HG03103 (cell line): ENCODE measurements around the gene SPRR2E.
"Not testable (repeated sequence)": the region's sequence is repeated elsewhere in the genome, so short reads cannot be mapped to it uniquely, and the experiment has no call there.

Experiments
- ATAC-seq: cut with Tn5 transposase; IDR thresholded peaks from one replicate; pipeline ENCODE4 v1.9.1; 2021; ENCODE audit warnings: low read depth; ENCODE audit not compliant: unreplicated experiment

Gene SPRR2E

DNA sequence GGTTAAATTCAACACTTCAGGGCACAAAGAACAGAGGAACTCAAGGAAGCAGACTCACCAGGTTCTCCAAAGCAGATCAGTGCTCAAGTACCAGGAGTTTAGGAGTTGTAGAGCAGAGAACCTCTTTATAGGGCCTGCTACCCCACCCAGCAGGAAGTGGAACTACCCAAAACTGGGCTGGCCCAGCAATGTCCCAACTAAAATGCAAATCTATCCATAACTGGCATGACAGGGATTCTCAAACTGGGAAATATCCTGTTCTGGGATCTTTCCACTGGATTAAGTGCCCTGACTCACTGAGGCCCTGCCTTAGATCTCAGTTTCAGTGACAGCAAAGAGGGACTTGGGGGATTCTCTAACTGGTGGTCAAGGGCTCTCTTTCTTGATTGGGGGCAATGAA is at the start of gene SPRR2E:
SPRR2E (minus strand) TSS at position 101 of the 400 bp plus-strand sequence. CDS start 775 bp downstream, outside the sequence.
- ATAC-seq: no peak

DNA sequence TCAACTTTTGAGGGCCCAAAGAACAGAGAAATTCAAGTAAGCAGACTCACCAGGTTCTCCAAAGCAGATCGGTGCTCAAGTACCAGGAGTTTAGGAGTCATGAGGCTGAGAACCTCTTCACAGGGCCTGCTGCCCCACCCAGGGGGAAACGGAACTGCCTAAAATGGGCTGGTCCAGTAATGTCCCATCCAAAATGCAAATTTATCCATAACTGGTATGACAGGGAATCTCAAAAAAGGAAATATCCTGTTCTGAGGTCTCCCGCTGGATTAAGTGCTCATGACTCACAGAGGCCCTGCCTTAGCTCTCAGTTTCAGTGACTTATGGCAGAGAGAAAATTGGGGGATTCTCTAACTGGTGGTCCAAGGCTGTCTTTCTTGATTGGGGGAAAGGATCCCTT is 47.1 kb upstream of the SPRR2E start:
- ATAC-seq: no peak

DNA sequence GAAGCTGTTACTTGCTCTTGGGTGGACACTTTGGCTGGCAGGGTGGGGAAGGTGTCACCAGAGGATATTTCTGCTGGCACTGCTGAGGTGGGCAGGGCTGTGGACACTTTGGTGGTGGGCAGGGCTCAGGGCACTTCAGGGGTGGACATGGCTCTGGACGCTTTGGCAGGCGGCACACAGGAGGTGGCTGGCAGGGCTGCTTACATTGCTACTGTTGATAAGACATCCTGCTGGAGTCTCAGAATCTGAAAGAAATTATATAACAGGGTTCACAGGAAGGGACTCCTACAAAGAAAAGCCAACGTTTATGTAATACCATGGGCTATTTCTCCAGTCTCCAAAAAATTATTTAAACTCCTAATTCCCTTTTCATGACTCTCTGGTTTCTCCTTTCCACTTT is 46.2 kb upstream of the SPRR2E start:
- no peak for ATAC-seq

DNA sequence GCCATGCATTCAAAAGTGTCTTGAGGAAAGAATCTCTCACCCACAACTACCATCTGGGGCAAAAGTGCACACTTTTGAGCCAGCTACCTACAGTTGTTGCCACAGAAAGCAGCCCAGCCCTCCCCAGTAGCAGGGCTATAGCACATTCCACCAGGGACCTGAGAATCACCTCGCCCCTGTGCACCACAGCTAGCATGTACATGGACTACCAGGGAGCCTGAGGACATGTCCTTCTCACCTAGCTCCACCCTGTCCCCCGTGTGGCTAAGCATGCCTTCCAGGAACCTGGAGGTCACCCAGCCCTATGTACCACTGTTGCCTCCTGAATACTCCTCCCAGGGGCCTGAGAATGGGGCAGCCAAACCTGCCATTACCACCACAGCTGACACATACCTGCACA is 39.4 kb upstream of the SPRR2E start:
- ATAC-seq: no peak

DNA sequence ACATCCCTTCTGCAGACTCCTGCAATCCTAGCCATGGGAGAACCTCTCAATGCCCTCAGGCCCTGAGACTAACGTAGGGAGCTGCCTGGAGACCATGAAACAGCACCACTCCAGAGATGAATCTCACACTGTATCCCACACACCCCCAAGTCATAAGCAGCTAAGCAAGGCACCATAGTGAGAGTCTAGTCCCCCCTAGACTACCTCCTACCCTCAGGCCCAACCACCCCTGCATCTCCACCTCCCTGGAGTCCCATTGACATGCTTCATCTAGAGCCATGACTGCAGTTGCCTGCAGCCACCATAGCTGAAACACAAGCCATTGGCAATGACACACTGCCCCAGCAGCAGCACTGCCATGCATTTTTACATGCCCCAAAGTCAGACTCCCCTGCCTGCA is 38.9 kb upstream of the SPRR2E start:
- no peak for ATAC-seq

DNA sequence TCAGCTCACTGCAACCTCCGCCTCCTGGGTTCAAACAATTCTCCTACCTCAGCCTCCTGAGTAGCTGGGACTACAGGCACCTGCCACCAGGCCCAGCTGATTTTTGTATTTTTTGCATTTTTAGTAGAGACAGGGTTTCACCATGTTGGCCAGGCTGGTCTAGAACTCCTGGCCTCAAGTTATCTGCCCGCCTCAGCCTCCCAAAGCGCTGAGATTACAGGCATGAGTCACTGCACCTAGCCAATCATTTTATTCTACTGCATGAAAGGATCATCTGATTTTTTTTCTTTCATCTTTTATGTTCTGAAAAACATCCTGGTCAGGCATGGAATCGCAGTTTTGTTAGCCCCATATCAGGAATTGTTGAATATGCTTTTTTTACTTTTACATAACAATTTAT is 34.4 kb upstream of the SPRR2E start:
- ATAC-seq: not testable (repeated sequence)

DNA sequence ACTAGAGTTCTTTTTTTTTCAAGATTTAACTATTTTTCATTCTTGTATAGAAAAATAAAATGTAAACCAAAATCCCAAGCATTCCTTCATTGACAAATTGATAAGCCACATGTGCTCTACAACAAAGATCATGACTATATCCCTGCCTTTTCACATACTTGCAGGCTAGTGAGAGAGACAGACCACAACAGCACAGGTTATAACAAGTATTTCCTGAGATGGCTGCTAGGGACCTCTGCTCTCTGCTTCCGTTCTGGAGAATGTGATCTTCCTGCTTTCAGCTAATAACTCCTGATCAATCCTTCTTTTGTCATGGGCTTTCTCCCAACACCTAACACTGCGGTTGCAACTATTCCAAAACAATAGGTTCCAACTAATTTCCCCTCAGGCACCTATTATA is 33.0 kb upstream of the SPRR2E start:
- ATAC-seq: no peak

- ATAC-seq: no peak
These were observed 31.2 kb upstream of the SPRR2E start for GRCh38 chr1:153125536-153125935.

DNA sequence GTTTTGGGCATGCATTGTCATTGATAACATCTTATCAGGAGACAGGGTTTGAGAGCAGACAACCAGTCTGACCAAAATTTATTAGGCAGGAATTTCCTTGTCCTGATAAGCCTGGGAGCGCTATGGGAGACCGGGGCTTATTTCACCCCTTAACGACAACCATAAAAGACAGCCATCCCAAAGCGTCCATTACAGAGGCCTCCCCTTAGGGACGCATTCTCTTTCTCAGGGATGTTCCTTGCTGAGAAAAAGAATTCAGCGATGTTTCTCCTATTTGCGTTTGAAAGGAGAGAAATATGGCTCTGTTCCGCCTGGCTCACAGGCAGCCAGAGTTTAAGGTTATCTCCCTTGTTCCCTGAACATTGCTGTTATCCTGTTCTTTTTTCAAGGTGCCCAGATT is 29.5 kb upstream of the SPRR2E start:
- ATAC-seq: not testable (repeated sequence)

GRCh38 chr1:153122831-153123421 is 28.6 kb upstream of the SPRR2E start:
- ATAC-seq: no peak

DNA sequence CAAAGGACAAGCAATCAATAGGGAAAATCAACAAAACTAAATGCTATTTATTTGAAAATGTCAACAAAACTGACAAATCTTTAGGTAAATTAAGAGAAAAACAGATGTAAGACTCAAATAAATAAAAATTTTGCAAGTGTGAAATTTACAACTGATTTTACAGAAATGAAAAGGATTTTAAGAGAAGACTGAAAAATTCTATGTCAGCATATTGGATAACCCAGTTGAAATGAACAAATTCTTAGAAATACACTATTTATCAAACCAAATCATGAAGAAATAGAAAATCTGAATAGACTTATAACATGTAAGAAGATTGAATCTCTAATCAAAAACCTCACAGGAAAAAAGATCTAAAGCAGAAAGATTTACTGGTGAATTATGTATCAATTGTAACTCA is 26.6 kb upstream of the SPRR2E start:
- ATAC-seq: no peak

DNA sequence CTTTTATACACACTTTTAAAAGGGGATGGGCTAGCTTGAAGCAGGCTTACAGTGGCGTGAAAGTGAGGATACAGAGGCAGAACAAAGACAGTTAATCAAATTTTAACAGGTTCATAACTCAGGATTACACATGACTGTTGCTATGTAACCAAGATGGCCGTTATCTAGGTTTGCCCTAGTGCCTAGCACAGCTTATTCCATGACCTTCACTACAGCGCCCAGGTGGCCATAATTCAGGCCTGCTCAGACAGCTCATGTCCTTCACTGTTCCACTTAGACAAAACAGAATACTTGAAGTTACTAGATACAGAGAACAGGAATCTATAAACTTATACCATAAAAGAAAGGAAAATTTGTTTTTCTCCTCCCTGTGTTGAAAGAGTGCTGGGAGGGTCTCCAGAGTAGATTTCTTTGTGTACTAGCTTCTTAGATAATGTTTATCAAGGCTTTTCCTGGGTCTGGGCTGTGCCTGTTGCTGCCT is 25.2 kb upstream of the SPRR2E start:
- no peak for ATAC-seq

- not testable (repeated sequence) for ATAC-seq
These were observed 20.9 kb upstream of the SPRR2E start for GRCh38 chr1:153115264-153115663.

DNA sequence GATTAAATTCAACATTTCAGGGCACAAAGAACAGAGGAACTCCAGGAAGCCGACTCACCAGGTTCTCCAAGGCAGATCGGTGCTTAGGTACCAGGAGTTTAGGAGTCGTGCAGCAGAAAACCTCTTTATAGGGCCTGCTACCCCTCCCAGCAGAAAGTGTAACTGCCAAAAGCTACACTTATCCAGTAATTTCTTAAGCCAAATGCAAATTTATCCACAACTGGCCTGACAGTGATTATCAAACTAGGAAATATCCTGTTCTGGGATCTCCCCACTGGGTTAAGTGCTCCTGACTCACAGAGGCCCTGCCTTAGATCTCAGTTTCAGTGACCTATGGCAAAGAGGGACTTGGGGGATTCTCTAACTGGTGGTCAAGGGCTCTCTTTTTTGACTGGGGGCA is 19.1 kb upstream of the SPRR2E start, which contains the start of gene SPRR2F:
SPRR2F (minus strand) TSS at position 101 of the 400 bp plus-strand sequence. CDS start 783 bp downstream, outside the sequence.
- no peak for ATAC-seq

- not testable (repeated sequence) for ATAC-seq
These were observed 18.1 kb upstream of the SPRR2E start for GRCh38 chr1:153112454-153112853.

GRCh38 chr1:153100245-153100644 is 5.9 kb upstream of the SPRR2E start:
- no peak for ATAC-seq

GRCh38 chr1:153099461-153100045 is 5.2 kb upstream of the SPRR2E start:
- no peak for ATAC-seq

DNA sequence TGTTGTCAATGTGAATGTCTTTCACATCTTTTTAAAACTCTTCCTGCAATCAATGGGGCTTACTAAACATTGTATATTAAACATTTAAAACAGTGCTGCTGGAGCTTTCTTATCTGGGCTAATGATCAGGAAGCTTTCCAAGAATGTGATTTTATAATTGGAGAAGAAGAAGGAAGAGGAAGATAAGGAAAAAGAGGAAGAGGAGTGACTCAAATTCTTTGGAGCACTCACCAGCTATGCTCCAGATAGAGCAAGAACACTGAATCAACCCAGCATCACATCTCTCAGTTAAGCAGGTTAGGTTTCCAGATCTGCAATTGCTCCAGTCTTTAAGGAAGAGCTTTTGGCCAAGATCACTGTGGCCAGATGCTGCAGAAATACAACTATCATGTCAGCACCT is 1.4 kb upstream of the SPRR2E start:
- no peak for ATAC-seq

GRCh38 chr1:153087652-153088051 is 6.7 kb downstream of the SPRR2E start:
- ATAC-seq: no peak

- no peak for ATAC-seq
These were observed 12.6 kb downstream of the SPRR2E start for GRCh38 chr1:153081736-153082135.

DNA sequence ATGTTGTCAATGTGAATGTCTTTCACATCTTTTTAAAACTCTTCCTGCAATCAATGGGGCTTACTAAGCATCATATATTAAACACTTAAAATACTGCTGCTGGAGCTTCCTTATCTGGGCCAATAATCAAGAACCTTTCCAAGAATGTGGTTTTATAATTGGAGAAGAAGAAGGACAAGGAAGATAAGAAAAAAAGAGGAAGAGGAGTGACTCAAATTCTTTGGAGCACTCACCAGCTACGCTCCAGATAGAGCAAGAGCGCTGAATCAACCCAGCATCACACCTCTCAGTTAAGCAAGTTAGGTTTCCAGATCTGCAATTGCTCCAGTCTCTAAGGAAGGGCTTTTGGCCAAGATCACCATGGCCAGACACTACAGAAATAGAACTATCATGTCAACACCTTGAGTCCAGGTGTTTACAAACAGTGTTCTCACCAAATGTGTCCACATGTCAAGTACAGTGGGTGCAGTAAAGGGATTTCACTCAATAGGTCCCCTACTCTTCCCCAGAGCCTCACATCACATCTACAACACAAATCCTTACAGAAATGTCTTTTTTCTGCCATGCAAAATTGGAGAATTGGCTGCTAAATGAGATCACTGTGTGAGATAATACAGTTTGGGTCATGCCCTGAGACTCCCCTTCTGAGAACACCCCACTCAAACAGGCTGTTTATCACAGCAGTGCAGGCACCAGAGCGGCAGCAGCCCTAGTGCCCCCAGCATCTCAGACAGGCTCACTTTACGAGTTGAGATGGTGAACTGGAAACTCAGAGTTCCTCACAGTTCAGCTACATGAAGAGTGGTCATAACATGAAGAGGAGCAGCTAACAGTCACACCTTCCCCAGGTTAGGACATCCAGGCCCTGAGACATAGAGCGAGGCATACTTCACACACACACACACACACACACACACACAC is 21.3 kb downstream of the SPRR2E start:
- ATAC-seq: no peak
